Inflammatory macrophage treated with lipopolysaccharide for 4 hours (primary cell): ENCODE measurements around the gene CEBPB.
A peak's percentile ranks its signal among the peaks of the same experiment; 100 is the strongest.

Source experiments
- DNase-seq: peaks from one replicate; pipeline ENCODE4 v3.0.0-alpha.2; 2020

The CEBPB gene

GRCh38 chr20:50230184-50230583 lies 39.6 kb downstream of the CEBPB start:
- DNase-seq = no peak

DNA sequence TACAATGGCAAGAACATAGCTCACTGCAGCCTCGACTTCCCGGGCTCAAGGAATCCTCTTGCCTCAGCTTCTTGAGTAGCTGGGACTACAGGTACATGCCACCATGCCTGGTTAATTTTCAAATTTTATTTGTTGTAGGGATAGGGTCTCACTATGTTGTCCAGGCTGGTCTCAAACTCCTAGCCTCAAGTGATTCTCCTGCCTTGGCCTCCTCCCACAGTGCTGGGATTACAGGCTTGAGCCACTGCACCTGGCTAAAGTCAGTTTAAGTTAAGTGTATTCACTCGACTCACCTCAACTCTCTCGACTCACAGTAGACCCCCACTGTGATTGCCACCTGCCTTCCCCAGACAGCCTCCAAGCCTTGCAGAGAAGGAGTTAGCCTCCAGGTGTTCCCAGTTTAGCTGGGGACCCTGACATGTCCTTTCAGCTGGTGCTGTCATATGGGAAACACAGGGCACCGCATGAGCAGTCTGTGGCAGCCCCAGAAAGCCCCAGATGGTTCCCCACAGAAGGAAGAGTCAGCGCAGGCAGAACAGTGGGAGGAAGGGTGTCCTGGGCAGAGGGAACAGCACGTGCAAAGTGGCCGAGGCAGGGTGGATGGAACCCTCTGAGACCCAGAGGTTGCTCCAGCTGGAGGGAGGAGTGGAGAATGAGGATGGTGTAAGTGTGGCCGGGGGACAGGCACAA lies 40.4 kb downstream of the CEBPB start:
- DNase-seq = peak; percentile 45

DNA sequence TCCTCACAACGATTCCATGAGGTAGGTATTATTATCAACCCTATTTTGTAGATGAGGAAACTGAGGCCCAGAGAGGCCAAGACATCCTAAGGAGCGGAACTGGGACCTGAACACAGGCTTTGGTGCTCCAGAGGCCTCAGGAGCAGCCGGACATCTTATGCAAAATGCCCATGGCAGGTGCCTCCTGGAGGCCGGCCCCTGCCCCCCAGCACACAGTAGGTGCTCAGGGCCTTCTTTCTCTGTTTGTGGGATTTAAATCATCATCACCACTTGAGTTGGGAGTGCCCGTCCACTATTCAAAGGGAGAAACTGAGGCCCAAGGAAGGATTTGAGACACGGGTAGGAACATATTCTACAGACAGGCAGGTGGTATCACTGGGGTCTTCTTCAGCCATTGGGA lies 41.2 kb downstream of the CEBPB start:
- DNase-seq = no peak

- DNase-seq = no peak
Measured at GRCh38 chr20:50232651-50233324, 42.2 kb downstream of the CEBPB start.

- DNase-seq = no peak
Measured at GRCh38 chr20:50233325-50234212, 42.9 kb downstream of the CEBPB start.

- no peak for DNase-seq
Measured at GRCh38 chr20:50234288-50234687, 43.7 kb downstream of the CEBPB start.

- peak; percentile 83 for DNase-seq
Measured at GRCh38 chr20:50237349-50237748, 46.7 kb downstream of the CEBPB start.

- DNase-seq = peak; percentile 24
Measured at GRCh38 chr20:50238081-50238800, 47.6 kb downstream of the CEBPB start.

DNA sequence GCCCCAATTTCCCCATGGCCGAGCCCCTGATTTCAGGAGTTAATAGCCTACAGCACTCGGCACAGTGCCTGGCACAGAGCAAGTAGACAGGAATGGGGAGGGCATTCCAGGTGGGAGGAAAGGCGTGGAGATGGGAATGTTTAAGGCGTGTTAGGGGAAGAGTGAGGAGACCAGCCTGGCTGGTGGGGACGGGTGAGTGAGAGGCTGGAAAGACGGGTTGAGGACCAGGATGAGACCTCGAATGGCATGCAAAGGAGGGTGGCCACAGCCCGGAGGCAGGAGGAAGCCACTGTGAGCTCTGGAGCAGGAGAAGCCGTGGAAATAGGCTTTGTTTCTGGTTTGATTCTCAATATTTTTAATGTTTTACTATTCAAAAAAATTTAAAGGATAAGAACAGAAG lies 49.5 kb downstream of the CEBPB start:
- no peak for DNase-seq

DNA sequence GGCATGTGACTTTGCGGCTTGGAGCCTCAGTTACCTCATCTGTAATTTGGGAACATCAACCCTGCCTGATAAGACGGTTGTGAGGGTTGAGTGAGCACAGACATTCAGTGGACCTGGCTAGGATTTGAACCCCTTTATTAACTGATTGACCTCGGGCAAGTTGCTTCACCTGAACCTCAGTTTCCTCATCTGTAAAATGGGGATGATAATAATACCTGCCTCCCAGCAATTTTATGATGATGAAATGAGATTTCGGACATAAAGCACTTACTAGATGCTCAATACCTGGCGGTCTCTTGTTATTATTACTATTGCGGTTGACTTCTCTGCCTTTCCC lies 51.5 kb downstream of the CEBPB start:
- no peak for DNase-seq
